Stimulated activated CD4-positive, alpha-beta T cell treated with anti-CD3 and anti-CD28 coated beads, Interleukin-12 subunit alpha, Interleukin-12 subunit beta, amount 100 ng/mL, for 48 hours (primary cell): ENCODE measurements around the gene AFF2.

Experiments
- DNase-seq, 3 donors: peaks; one replicate each; pipeline ENCODE4 v3.0.0-alpha.2; 2020; ENCODE audit warnings: low read depth in 2 of 3, low spot score in 1 of 3

The AFF2 gene

GRCh38 chrX:149002320-149002719 lies 501.9 kb downstream of the AFF2 start:
- DNase-seq = no peak

GRCh38 chrX:149003863-149004660 lies 503.6 kb downstream of the AFF2 start:
- DNase-seq = no peak

GRCh38 chrX:149004936-149005335 lies 504.5 kb downstream of the AFF2 start:
- no peak for DNase-seq

GRCh38 chrX:149006235-149006634 lies 505.8 kb downstream of the AFF2 start:
- no peak for DNase-seq

GRCh38 chrX:149007423-149007822 lies 507.0 kb downstream of the AFF2 start:
- DNase-seq = no peak

- no peak for DNase-seq
Observed at GRCh38 chrX:149010013-149010852, 509.8 kb downstream of the AFF2 start.

GRCh38 chrX:149010853-149011224 lies 510.4 kb downstream of the AFF2 start:
- no peak for DNase-seq

- DNase-seq = no peak
Observed at GRCh38 chrX:149013081-149013480, 512.7 kb downstream of the AFF2 start.

GRCh38 chrX:149021159-149021558 lies 520.7 kb downstream of the AFF2 start:
- no peak for DNase-seq

- DNase-seq = no peak
Observed at GRCh38 chrX:149022485-149022884, 522.1 kb downstream of the AFF2 start.

GRCh38 chrX:149032449-149032848 lies 532.0 kb downstream of the AFF2 start:
- no peak for DNase-seq

GRCh38 chrX:149036086-149036485 lies 535.7 kb downstream of the AFF2 start:
- no peak for DNase-seq

- no peak for DNase-seq
Observed at GRCh38 chrX:149037281-149037870, 537.0 kb downstream of the AFF2 start.

- DNase-seq = no peak
Observed at GRCh38 chrX:149039057-149039456, 538.6 kb downstream of the AFF2 start.

GRCh38 chrX:149040873-149041535 lies 540.6 kb downstream of the AFF2 start:
- DNase-seq = no peak

- DNase-seq = no peak
Observed at GRCh38 chrX:149043401-149043800, 543.0 kb downstream of the AFF2 start.

- DNase-seq = no peak
Observed at GRCh38 chrX:149044471-149044870, 544.1 kb downstream of the AFF2 start.

GRCh38 chrX:149045645-149046210 lies 545.3 kb downstream of the AFF2 start:
- no peak for DNase-seq
